NCI-H82 treated with DMSO at 0.1 percent for 48 hours (cell line): ENCODE results near the gene NUBPL.

Source experiments
- DNase-seq: peaks from one replicate; lab custom pipeline; 2025; ENCODE audit not compliant: unreplicated experiment; lab: John Stamatoyannopoulos, UW

The NUBPL gene

DNA sequence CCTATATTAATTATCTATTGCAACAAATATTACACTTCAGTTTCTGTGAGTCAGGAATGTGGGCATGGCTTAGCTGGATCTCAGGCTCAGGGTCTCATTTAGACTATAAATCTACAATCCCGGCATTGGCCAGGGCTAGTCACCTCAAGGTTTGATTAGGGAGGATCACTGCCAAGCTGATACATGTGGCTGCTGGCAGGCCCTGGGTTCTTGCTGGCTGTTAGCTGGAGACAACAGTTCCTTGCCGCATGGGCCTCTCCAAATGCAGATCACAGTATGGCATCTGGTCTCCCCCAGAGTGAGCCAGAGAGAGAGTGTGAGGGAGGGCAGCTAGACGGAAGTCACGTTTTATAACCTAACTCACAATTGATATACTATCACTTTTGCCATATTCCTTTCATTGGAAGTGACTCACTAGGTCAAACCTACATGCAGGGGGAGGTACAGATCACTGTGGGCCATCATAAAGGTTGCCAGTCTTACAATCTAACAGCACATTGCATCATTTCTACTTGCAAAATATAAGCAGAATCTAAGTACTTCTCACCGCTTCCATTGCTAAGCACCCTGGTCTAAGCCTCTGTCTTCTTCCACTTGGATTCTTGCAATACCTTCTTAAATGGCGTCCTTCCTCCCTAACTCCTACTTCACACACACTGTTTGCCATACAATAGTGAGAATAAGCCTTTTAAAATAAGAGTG, 341.9 kb downstream of the NUBPL start:
- no peak for DNase-seq

GRCh38 chr14:31909977-31910376, 348.8 kb downstream of the NUBPL start:
- no peak for DNase-seq
